ENCODE results near the gene PRDM16. TPM values are rescaled to one million over a fixed set of nuclear protein-coding genes. Genes with fewer than 3 reads are reported as not detected.

PRDM16 gene
- total RNA-seq, 2 donors from 2014 or later, result 0.79 to 6.1 TPM

- no peaks in the 10 kb centered on the region for H3K9me3 ChIP-seq
- TF ChIP-seq, protein P1, sequence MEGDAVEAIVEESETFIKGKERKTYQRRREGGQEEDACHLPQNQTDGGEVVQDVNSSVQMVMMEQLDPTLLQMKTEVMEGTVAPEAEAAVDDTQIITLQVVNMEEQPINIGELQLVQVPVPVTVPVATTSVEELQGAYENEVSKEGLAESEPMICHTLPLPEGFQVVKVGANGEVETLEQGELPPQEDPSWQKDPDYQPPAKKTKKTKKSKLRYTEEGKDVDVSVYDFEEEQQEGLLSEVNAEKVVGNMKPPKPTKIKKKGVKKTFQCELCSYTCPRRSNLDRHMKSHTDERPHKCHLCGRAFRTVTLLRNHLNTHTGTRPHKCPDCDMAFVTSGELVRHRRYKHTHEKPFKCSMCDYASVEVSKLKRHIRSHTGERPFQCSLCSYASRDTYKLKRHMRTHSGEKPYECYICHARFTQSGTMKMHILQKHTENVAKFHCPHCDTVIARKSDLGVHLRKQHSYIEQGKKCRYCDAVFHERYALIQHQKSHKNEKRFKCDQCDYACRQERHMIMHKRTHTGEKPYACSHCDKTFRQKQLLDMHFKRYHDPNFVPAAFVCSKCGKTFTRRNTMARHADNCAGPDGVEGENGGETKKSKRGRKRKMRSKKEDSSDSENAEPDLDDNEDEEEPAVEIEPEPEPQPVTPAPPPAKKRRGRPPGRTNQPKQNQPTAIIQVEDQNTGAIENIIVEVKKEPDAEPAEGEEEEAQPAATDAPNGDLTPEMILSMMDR (IDR thresholded peaks at IDR 0.05), result no peak
- no peak overlapping the region for H3K27ac ChIP-seq
- no peaks in the 10 kb centered on the region for H3K4me1 ChIP-seq
- intact Hi-C loops (cut with DNase I), result no loop called here
- H3K9ac ChIP-seq (ENCODE audit: low read depth in 2 of 2, low read length in 2 of 2), result no peak overlapping the region
- DNase-seq, result no peak
- H3K27me3 ChIP-seq, result no peaks in the 10 kb centered on the region
- no peaks in the 10 kb centered on the region for H3K36me3 ChIP-seq
- H3K4me3 ChIP-seq, result no peak overlapping the region
Observed at GRCh38 chr1:3273447-3273846, 204.4 kb downstream of the PRDM16 start.

DNA sequence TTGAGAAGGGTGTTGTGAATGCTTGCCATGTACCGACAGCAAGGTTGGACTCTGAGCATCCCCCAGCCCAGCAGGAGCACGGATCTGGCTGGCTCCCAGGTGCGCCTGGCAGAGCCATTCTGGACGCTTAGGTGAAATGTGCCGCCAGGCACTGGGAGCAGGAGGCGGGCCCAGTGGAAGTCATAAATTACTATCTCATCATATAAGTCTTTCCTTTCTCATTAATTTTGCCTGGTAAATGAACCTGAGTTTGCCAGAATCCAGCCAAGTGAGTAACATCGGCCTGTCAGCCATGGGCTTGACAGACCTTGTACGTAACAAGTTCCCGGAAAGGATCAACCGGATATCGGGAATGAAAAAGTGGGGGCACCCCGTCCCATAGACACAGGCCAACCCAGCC lies 206.0 kb downstream of the PRDM16 start:
- TF ChIP-seq, protein P1 (IDR thresholded peaks at IDR 0.05), result no peak
- intact Hi-C loops (cut with DNase I), result no loop called here
- DNase-seq, result no peak
- Histone ChIP-seq H3K9ac (ENCODE audit: low read depth in 2 of 2, low read length in 2 of 2) (no peak overlapping the region), H3K36me3 (no peaks in the 10 kb centered on the region), H3K27ac (no peak overlapping the region), H3K9me3 (no peaks in the 10 kb centered on the region), H3K4me1 (no peaks in the 10 kb centered on the region), H3K4me3 (no peak overlapping the region), H3K27me3 (no peaks in the 10 kb centered on the region)

GRCh38 chr1:3275471-3276340 lies 206.7 kb downstream of the PRDM16 start:
- Histone ChIP-seq H3K27ac (no peak overlapping the region), H3K4me3 (no peak overlapping the region), H3K9ac (ENCODE audit: low read depth in 2 of 2, low read length in 2 of 2) (no peak overlapping the region), H3K4me1 (no peaks in the 10 kb centered on the region), H3K36me3 (no peaks in the 10 kb centered on the region), H3K27me3 (no peaks in the 10 kb centered on the region), H3K9me3 (no peaks in the 10 kb centered on the region)
- intact Hi-C loops (cut with DNase I), result no loop called here
- no peak for DNase-seq
- TF ChIP-seq, protein P1 (IDR thresholded peaks at IDR 0.05), result no peak

DNA sequence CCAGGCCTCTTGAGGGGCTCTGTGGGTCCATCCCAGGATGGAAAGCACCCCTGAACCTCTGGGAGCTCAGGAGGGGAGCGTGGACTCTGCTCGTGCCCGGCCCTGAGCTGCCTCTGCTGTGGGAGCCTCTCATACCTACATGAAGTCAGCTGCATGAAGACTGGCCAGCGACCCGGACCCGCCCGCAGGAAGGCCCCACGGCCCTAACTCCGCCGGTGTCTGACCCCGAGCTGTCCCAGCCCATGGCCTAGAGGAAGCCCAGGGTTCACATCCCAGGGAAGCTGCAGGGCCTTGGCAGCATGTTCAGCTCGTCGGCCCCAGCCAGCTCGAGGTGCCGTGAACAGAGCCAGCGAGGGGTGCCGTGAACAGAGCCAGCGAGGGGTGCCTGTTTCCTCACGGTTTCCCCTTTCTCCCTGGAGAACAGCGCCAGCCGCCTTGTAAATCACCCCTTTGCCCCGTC lies 207.4 kb downstream of the PRDM16 start:
- H3K9me3 ChIP-seq, result no peaks in the 10 kb centered on the region
- H3K27me3 ChIP-seq, result no peaks in the 10 kb centered on the region
- TF ChIP-seq, protein P1 (IDR thresholded peaks at IDR 0.05), result no peak
- H3K36me3 ChIP-seq, result no peaks in the 10 kb centered on the region
- no peak overlapping the region for H3K4me3 ChIP-seq
- H3K4me1 ChIP-seq, result no peaks in the 10 kb centered on the region
- intact Hi-C loops (cut with DNase I), result no loop called here
- no peak for DNase-seq
- H3K9ac ChIP-seq (ENCODE audit: low read depth in 2 of 2, low read length in 2 of 2), result no peak overlapping the region
- no peak overlapping the region for H3K27ac ChIP-seq

GRCh38 chr1:3277011-3277471 lies 208.0 kb downstream of the PRDM16 start:
- H3K9ac ChIP-seq (ENCODE audit: low read depth in 2 of 2, low read length in 2 of 2), result no peak overlapping the region
- TF ChIP-seq, protein P1 (IDR thresholded peaks at IDR 0.05), result no peak
- no peak overlapping the region for H3K4me3 ChIP-seq
- intact Hi-C loops (cut with DNase I), result no loop called here
- no peak overlapping the region for H3K27ac ChIP-seq
- no peaks in the 10 kb centered on the region for H3K36me3 ChIP-seq
- H3K4me1 ChIP-seq, result no peaks in the 10 kb centered on the region
- no peaks in the 10 kb centered on the region for H3K27me3 ChIP-seq
- H3K9me3 ChIP-seq, result no peaks in the 10 kb centered on the region
- no peak for DNase-seq

Measured in colonic mucosa (tissue), 4 donors.